ENCODE measurements around the gene ST3GAL3. TPM values are rescaled to one million over a fixed set of nuclear protein-coding genes. Genes with fewer than 3 reads are reported as not detected.

ST3GAL3 gene
- total RNA-seq, 1 experiment from 2014 or later, result 8.6 TPM

- Mint-ChIP-seq H3K4me1 (no peaks in the 10 kb centered on the region), H3K4me3 (no peak overlapping the region), H3K9me3 (0 out of 2 replicates have a peak, but pooled peaks cover 4% of the 10 kb centered on the region), H3K27ac (no peak overlapping the region), H3K27me3 (ENCODE audit: low read depth) (no peaks in the 10 kb centered on the region), H3K36me3 (no peaks in the 10 kb centered on the region)
- TF ChIP-seq ZMAT4 (CRISPR knock-in tag; IDR thresholded peaks at IDR 0.05), result no peak
- no peak for TF ChIP-seq ZNF423 (CRISPR knock-in tag; IDR thresholded peaks at IDR 0.05)
- no peak for TF ChIP-seq CREM (CRISPR knock-in tag; IDR thresholded peaks at IDR 0.05)
- CTCF ChIA-PET, result interaction anchor here (1.7 kb wide), 2 partner anchors 22 to 193 kb away, joined by 7 to 9 read pairs; no protein-coding TSS in a partner anchor
- POLR2A ChIA-PET, result no interaction called here
- DNase-seq (ENCODE audit: low spot score), result no peak
- ATAC-seq, result no peak
Observed at GRCh38 chr1:43742026-43742425, 34.7 kb downstream of the ST3GAL3 start.

GRCh38 chr1:43743206-43743605 lies 35.9 kb downstream of the ST3GAL3 start:
- H3K4me3 Mint-ChIP-seq, result no peak overlapping the region
- no peaks in the 10 kb centered on the region for H3K27me3 Mint-ChIP-seq (ENCODE audit: low read depth)
- TF ChIP-seq RELA (CRISPR knock-in tag; IDR thresholded peaks at IDR 0.05; ENCODE audit: borderline replicate concordance) (no peak), CDX4 (CRISPR knock-in tag; IDR thresholded peaks at IDR 0.05; ENCODE audit: borderline replicate concordance) (no peak)
- ChIA-PET POLR2A (no interaction called here), CTCF (interaction anchor here (2.1 kb wide), 1 partner anchor 191 kb away, joined by 6 read pairs; no protein-coding TSS in a partner anchor)
- no peaks in the 10 kb centered on the region for H3K36me3 Mint-ChIP-seq
- no peak for ATAC-seq
- no peaks in the 10 kb centered on the region for H3K4me1 Mint-ChIP-seq
- no peak overlapping the region for H3K27ac Mint-ChIP-seq
- 0 out of 2 replicates have a peak, but pooled peaks cover 4% of the 10 kb centered on the region for H3K9me3 Mint-ChIP-seq
- no peak for DNase-seq (ENCODE audit: low spot score)

GRCh38 chr1:43747736-43748135 lies 40.4 kb downstream of the ST3GAL3 start:
- Mint-ChIP-seq H3K4me1 (no peaks in the 10 kb centered on the region), H3K9me3 (peaks cover 12% of the 10 kb centered on the region; the same call in 1 of the 2 replicates), H3K36me3 (0 out of 2 replicates have a peak, but pooled peaks cover 5% of the 10 kb centered on the region), H3K4me3 (no peak overlapping the region), H3K27ac (no peak overlapping the region), H3K27me3 (ENCODE audit: low read depth) (no peaks in the 10 kb centered on the region)
- ChIA-PET CTCF (interaction anchor here (0.7 to 1.3 kb wide), 3 partner anchors 16 to 187 kb away, joined by 3 to 4 read pairs (median 3); no protein-coding TSS in a partner anchor), POLR2A (no interaction called here)
- no peak for ATAC-seq
- no peak for DNase-seq (ENCODE audit: low spot score)
- TF ChIP-seq PREB (CRISPR knock-in tag; IDR thresholded peaks at IDR 0.05; ENCODE audit: borderline replicate concordance), result no peak
- no peak for TF ChIP-seq SOX15 (CRISPR knock-in tag; IDR thresholded peaks at IDR 0.05)
- TF ChIP-seq CBFB (CRISPR knock-in tag; IDR thresholded peaks at IDR 0.05; ENCODE audit: low read depth), result no peak
- TF ChIP-seq CDX4 (CRISPR knock-in tag; IDR thresholded peaks at IDR 0.05; ENCODE audit: borderline replicate concordance), result no peak
- TF ChIP-seq AFF4 (CRISPR knock-in tag; IDR thresholded peaks at IDR 0.05; ENCODE audit: borderline replicate concordance), result no peak
- TF ChIP-seq RELA (CRISPR knock-in tag; IDR thresholded peaks at IDR 0.05; ENCODE audit: borderline replicate concordance), result no peak
- TF ChIP-seq MXD4 (CRISPR knock-in tag; IDR thresholded peaks at IDR 0.05; ENCODE audit: borderline replicate concordance), result no peak
- TF ChIP-seq USF2 (CRISPR knock-in tag; IDR thresholded peaks at IDR 0.05), result no peak
- TF ChIP-seq NFYB (CRISPR knock-in tag; conservative IDR thresholded peaks at IDR 0.05; ENCODE audit: low read depth), result no peak
- TF ChIP-seq OVOL2 (CRISPR knock-in tag; IDR thresholded peaks at IDR 0.05; ENCODE audit: borderline replicate concordance), result no peak
- no peak for TF ChIP-seq ZNF232 (CRISPR knock-in tag; IDR thresholded peaks at IDR 0.05)
- no peak for TF ChIP-seq CREB1 (CRISPR knock-in tag; IDR thresholded peaks at IDR 0.05)
- no peak for TF ChIP-seq EMX1 (CRISPR knock-in tag; IDR thresholded peaks at IDR 0.05)
- no peak for TF ChIP-seq ZBTB21 (CRISPR knock-in tag; IDR thresholded peaks at IDR 0.05; ENCODE audit: borderline replicate concordance)
- no peak for TF ChIP-seq USF1 (CRISPR knock-in tag; IDR thresholded peaks at IDR 0.05)
- no peak for TF ChIP-seq NFE2L1 (CRISPR knock-in tag; IDR thresholded peaks at IDR 0.05)
- no peak for TF ChIP-seq ZNF425 (CRISPR knock-in tag; conservative IDR thresholded peaks at IDR 0.05)
- TF ChIP-seq FOXJ3 (CRISPR knock-in tag; IDR thresholded peaks at IDR 0.05; ENCODE audit: borderline replicate concordance), result no peak

Measured in WTC11 (cell line).